ENCODE results near the gene MYT1.

DNA sequence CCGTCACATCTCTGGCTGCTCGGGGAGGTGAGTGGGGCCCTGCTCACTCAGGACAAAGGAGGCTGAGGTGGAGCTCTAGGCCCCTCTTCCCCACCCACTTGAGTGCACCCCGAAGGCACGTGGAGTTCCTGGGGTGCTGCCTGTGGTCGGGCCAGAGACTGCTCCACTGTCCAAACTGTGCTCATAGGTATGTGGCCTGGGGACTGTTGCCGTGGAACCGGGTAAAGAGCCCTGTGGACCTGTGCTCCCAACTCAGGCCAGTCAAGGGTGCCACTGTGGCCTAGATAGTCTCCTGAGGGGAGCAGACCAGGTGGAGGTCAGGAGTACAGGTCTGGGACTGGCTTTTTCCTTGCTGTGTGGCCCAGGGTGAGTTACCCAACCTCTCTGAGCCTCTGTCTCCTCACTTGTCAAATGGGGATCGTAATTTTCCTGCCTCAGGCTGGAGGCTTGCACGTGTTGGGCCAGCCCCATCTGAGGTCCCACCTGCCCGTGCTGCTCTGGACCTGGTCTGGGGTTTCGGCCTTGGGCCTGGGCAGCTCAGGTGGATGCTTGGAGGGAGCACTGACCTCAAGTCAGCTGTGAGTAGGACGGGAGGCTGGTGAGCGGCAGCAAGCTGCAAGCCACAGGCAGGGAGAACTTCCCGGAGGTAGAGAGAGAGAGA is 44.4 kb upstream of the MYT1 start:
- no peak for TF ChIP-seq CREB1 (IDR thresholded peaks at IDR 0.05; ENCODE audit: low read depth)
- TF ChIP-seq TAF1 (IDR thresholded peaks at IDR 0.05; ENCODE audit: low read depth) = no peak
- TF ChIP-seq EGR1 (IDR thresholded peaks at IDR 0.05) = no peak
- TF ChIP-seq, protein P1, sequence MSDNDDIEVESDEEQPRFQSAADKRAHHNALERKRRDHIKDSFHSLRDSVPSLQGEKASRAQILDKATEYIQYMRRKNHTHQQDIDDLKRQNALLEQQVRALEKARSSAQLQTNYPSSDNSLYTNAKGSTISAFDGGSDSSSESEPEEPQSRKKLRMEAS (IDR thresholded peaks at IDR 0.05) = no peak
- TF ChIP-seq, protein P2, sequence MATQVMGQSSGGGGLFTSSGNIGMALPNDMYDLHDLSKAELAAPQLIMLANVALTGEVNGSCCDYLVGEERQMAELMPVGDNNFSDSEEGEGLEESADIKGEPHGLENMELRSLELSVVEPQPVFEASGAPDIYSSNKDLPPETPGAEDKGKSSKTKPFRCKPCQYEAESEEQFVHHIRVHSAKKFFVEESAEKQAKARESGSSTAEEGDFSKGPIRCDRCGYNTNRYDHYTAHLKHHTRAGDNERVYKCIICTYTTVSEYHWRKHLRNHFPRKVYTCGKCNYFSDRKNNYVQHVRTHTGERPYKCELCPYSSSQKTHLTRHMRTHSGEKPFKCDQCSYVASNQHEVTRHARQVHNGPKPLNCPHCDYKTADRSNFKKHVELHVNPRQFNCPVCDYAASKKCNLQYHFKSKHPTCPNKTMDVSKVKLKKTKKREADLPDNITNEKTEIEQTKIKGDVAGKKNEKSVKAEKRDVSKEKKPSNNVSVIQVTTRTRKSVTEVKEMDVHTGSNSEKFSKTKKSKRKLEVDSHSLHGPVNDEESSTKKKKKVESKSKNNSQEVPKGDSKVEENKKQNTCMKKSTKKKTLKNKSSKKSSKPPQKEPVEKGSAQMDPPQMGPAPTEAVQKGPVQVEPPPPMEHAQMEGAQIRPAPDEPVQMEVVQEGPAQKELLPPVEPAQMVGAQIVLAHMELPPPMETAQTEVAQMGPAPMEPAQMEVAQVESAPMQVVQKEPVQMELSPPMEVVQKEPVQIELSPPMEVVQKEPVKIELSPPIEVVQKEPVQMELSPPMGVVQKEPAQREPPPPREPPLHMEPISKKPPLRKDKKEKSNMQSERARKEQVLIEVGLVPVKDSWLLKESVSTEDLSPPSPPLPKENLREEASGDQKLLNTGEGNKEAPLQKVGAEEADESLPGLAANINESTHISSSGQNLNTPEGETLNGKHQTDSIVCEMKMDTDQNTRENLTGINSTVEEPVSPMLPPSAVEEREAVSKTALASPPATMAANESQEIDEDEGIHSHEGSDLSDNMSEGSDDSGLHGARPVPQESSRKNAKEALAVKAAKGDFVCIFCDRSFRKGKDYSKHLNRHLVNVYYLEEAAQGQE (IDR thresholded peaks at IDR 0.05; ENCODE audit: low read depth) = no peak
- TF ChIP-seq EP300 (IDR thresholded peaks at IDR 0.05; ENCODE audit: borderline replicate concordance) = no peak
- TF ChIP-seq CEBPB (IDR thresholded peaks at IDR 0.05) = no peak
- no peak for TF ChIP-seq YY1 (IDR thresholded peaks at IDR 0.05; ENCODE audit: low read depth)
- TF ChIP-seq NFIC (IDR thresholded peaks at IDR 0.05) = no peak
- no peak for TF ChIP-seq RAD21 (IDR thresholded peaks at IDR 0.05; ENCODE audit: low read depth)

Measured in Ishikawa (cell line).